Psoas muscle (tissue), 8 donors: ENCODE data around the gene SLC14A1. TPM values are rescaled to one million over a fixed set of nuclear protein-coding genes. Genes with fewer than 3 reads are reported as not detected.

Experiments
- ATAC-seq, 4 donors: fragments of 200-7000 bp; cut with Tn5 transposase; one replicate each; pipeline ENCODE4 v1.9.1; 2020; ENCODE audit warnings: moderate library complexity in 3 of 4, mild to moderate bottlenecking in 2 of 4
- DNase-seq, 2 donors: peaks; one replicate each; pipeline ENCODE4 v3.0.0-alpha.2; 2020
- H3K27ac ChIP-seq: fragments of 200-600 bp; one replicate; pipeline ENCODE4 v1.8.0; 2022
- H3K27me3 ChIP-seq, 3 donors: fragments of 200-600 bp in 1 of 3; one replicate each; pipeline versions ENCODE4 v1.6.1 to v1.8.0; 2013 to 2022; ENCODE audit warnings: low read length in 2 of 3, mild to moderate bottlenecking in 2 of 3, moderate library complexity in 1 of 3; ENCODE audit not compliant: insufficient read depth in 3 of 3
- H3K36me3 ChIP-seq, 2 donors: fragments of 200-600 bp in 1 of 2; one replicate each; pipeline versions ENCODE4 v1.6.1 to v1.8.0; 2013 to 2022; ENCODE audit warnings: low read depth in 1 of 2, mild to moderate bottlenecking in 1 of 2, moderate library complexity in 1 of 2; ENCODE audit not compliant: insufficient read depth in 1 of 2
- H3K4me1 ChIP-seq: fragments of 200-600 bp; one replicate; pipeline ENCODE4 v1.8.0; 2022
- H3K4me3 ChIP-seq: fragments of 200-600 bp; one replicate; pipeline ENCODE4 v1.8.0; 2022; ENCODE audit warnings: mild to moderate bottlenecking
- H3K9me3 ChIP-seq: fragments of 200-600 bp; one replicate; pipeline ENCODE4 v1.8.0; 2022
- CTCF ChIP-seq: fragments of 200-600 bp; IDR thresholded peaks from one replicate; pipeline ENCODE4 v1.8.0; 2022; ENCODE audit warnings: antibody characterized with exemption
- WGBS, 3 donors: extraction: QIAGEN DNeasy Blood & Tissue Kit; methylation state at CpG; one replicate each; pipeline versions ENCODE4 v1.1.6 to v1.1.7; 2013; 5-methylcytosine and 5-hydroxymethylcytosine counted together
- intact Hi-C, 2 donors: fragments of 100-400 bp; cut with DNase I; formaldehyde crosslinking; loops; one replicate each; pipeline versions ENCODE4 v1.11.0 to v1.14.2; 2022
- polyA plus RNA-seq, 3 donors: library from polyadenylated mRNA; stranded (reverse); fragments of 200-250 nt; gene quantifications; one replicate each; pipeline ENCODE4 v1.2.3, GENCODE V29; 2013
- total RNA-seq, 4 donors: library from RNA; stranded (reverse); fragmentation: NEBNext Ultra II Directional in 2 of 4; extraction: Animal tissue kit (Norgen Biotek cat#: 25700) in 2 of 4; gene quantifications; one replicate each; pipeline versions ENCODE4 v1.2.1 to v1.2.4, GENCODE V29; 2021 to 2023
- donor health status: healthy with polysubstance abuse.
- donor health status: DM: no; HTN: no; CAD: no; lungs with moderate emphysema.
- donor health status: Bipolar disorder and iron deficiency.
- donor health status: healthy.
- donor health status: DM: yes; HTN: yes; CAD: no.
- donor health status: DM: no; HTN: no; CAD: no.
- donor health status: DM: no; HTN: no; CAD: no.
- donor health status: DM: yes; HTN: yes; CAD: no.

Gene SLC14A1
- total and polyA plus RNA-seq, 7 donors: 1.3 to 10.9 (median 4.8) TPM

- DNase-seq (no peak), ATAC-seq (peak in 1 of 4 donors; percentile 20)
- intact Hi-C loops: loop anchor here in 1 of 2 donors (10.0 kb wide), 1 partner anchor 387 kb away; the partner anchor contains the start of gene PSTPIP2
- no peaks in the 10 kb centered on the region for H3K9me3 ChIP-seq
- H3K27me3 ChIP-seq: no peaks in the 10 kb centered on the region
- H3K36me3 ChIP-seq: no peaks in the 10 kb centered on the region
- TF ChIP-seq CTCF: no peak
- no peak overlapping the region for H3K4me3 ChIP-seq
- WGBS, 3 donors: 48 to 59% (median 50%) methylated on average over 6 of the region's 6 CpGs
- no peak overlapping the region for H3K27ac ChIP-seq
- H3K4me1 ChIP-seq: no peaks in the 10 kb centered on the region
Measured at GRCh38 chr18:45687621-45688020, 36.4 kb upstream of the SLC14A1 start.

GRCh38 chr18:45688113-45688512 is 35.9 kb upstream of the SLC14A1 start:
- intact Hi-C loops: loop anchor here in 1 of 2 donors (10.0 kb wide), 1 partner anchor 387 kb away; the partner anchor contains the start of gene PSTPIP2
- no peaks in the 10 kb centered on the region for H3K9me3 ChIP-seq
- WGBS, 3 donors: 76 to 86% (median 78%) methylated on average over 4 of the region's 4 CpGs
- no peak for DNase-seq
- H3K27me3 ChIP-seq: no peaks in the 10 kb centered on the region
- no peak for ATAC-seq
- no peak overlapping the region for H3K27ac ChIP-seq
- no peaks in the 10 kb centered on the region for H3K36me3 ChIP-seq
- H3K4me3 ChIP-seq: no peak overlapping the region
- H3K4me1 ChIP-seq: no peaks in the 10 kb centered on the region
- no peak for TF ChIP-seq CTCF

GRCh38 chr18:45688833-45689232 is 35.1 kb upstream of the SLC14A1 start:
- Histone ChIP-seq H3K9me3 (no peaks in the 10 kb centered on the region), H3K27me3 (no peaks in the 10 kb centered on the region), H3K4me3 (no peak overlapping the region), H3K36me3 (no peaks in the 10 kb centered on the region), H3K27ac (no peak overlapping the region), H3K4me1 (no peaks in the 10 kb centered on the region)
- ATAC-seq (no peak), DNase-seq (no peak)
- 71 to 74% (median 72%) methylated on average over 4 of the region's 4 CpGs for WGBS, 3 donors
- intact Hi-C loops: loop anchor here in 1 of 2 donors (10.0 kb wide), 1 partner anchor 386 kb away; the partner anchor contains the start of gene PSTPIP2
- no peak for TF ChIP-seq CTCF

GRCh38 chr18:45689396-45689795 is 34.6 kb upstream of the SLC14A1 start:
- Histone ChIP-seq H3K4me1 (no peaks in the 10 kb centered on the region), H3K27me3 (no peaks in the 10 kb centered on the region), H3K9me3 (no peaks in the 10 kb centered on the region), H3K36me3 (no peaks in the 10 kb centered on the region), H3K4me3 (no peak overlapping the region), H3K27ac (no peak overlapping the region)
- TF ChIP-seq CTCF: no peak
- DNase-seq (no peak), ATAC-seq (no peak)
- 76 to 90% (median 78%) methylated on average over 4 of the region's 4 CpGs for WGBS, 3 donors
- intact Hi-C loops: loop anchor here in 1 of 2 donors (10.0 kb wide), 1 partner anchor 385 kb away; the partner anchor contains the start of gene PSTPIP2
